Measurements from ENCODE around the gene DLGAP4. TPM values are rescaled to one million over a fixed set of nuclear protein-coding genes. Genes with fewer than 3 reads are reported as not detected.

DLGAP4 gene
- total RNA-seq, 1 donor from 2014 or later, result 99.1 TPM

- no peak for TF ChIP-seq CTCF (IDR thresholded peaks at IDR 0.05; ENCODE audit: unreplicated experiment)
- peaks cover 11% of the 10 kb centered on the region for H3K27me3 Mint-ChIP-seq (ENCODE audit: low read depth)
- no peak for DNase-seq (ENCODE audit: low spot score in 2 of 2, unreplicated experiment in 2 of 2)
- no peaks in the 10 kb centered on the region for H3K4me1 Mint-ChIP-seq
- no peak overlapping the region for H3K27ac Mint-ChIP-seq
- peaks cover 11% of the 10 kb centered on the region for H3K9me3 Mint-ChIP-seq
- no peaks in the 10 kb centered on the region for H3K36me3 Mint-ChIP-seq
- no peak overlapping the region for H3K4me3 Mint-ChIP-seq
Measured at GRCh38 chr20:36320261-36320897, 14.2 kb downstream of the DLGAP4 start.

GRCh38 chr20:36320898-36321695 is 15.0 kb downstream of the DLGAP4 start:
- no peak overlapping the region for H3K27ac Mint-ChIP-seq
- peaks cover 15% of the 10 kb centered on the region for H3K9me3 Mint-ChIP-seq
- no peaks in the 10 kb centered on the region for H3K4me1 Mint-ChIP-seq
- H3K4me3 Mint-ChIP-seq, result no peak overlapping the region
- H3K36me3 Mint-ChIP-seq, result no peaks in the 10 kb centered on the region
- no peak for DNase-seq (ENCODE audit: low spot score in 2 of 2, unreplicated experiment in 2 of 2)
- H3K27me3 Mint-ChIP-seq (ENCODE audit: low read depth), result peaks cover 11% of the 10 kb centered on the region
- no peak for TF ChIP-seq CTCF (IDR thresholded peaks at IDR 0.05; ENCODE audit: unreplicated experiment)

DNA sequence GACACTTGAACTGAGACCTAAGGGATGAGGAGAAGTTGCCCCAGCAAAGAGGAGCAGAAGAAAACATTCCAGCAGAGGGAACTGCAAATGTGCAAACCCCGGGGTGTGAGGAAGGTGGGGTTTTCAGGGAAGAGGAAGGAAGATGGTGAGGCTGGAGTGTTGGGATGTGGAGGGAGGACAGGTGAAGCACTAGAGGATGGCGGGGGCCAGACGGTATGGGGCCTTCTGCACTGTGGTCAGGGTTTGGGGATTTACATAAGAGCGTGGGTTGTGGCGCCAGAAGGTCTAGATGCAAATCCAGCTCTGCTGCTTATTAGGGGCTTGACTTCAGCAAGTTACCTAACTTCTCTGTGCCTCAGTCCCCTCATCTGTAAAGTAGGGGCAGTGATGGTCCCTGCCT is 16.0 kb downstream of the DLGAP4 start:
- no peak for DNase-seq (ENCODE audit: low spot score in 2 of 2, unreplicated experiment in 2 of 2)
- Mint-ChIP-seq H3K27me3 (ENCODE audit: low read depth) (peaks cover 11% of the 10 kb centered on the region), H3K4me1 (no peaks in the 10 kb centered on the region), H3K36me3 (no peaks in the 10 kb centered on the region), H3K27ac (no peak overlapping the region), H3K4me3 (no peak overlapping the region), H3K9me3 (peaks cover 21% of the 10 kb centered on the region)
- no peak for TF ChIP-seq CTCF (IDR thresholded peaks at IDR 0.05; ENCODE audit: unreplicated experiment)

GRCh38 chr20:36330091-36330490 is 24.0 kb downstream of the DLGAP4 start:
- H3K4me1 Mint-ChIP-seq, result no peaks in the 10 kb centered on the region
- H3K4me3 Mint-ChIP-seq, result no peak overlapping the region
- peaks cover 38% of the 10 kb centered on the region for H3K27me3 Mint-ChIP-seq (ENCODE audit: low read depth)
- H3K9me3 Mint-ChIP-seq, result peaks cover 13% of the 10 kb centered on the region
- DNase-seq (ENCODE audit: low spot score in 2 of 2, unreplicated experiment in 2 of 2), result no peak
- TF ChIP-seq CTCF (IDR thresholded peaks at IDR 0.05; ENCODE audit: unreplicated experiment), result no peak
- no peaks in the 10 kb centered on the region for H3K36me3 Mint-ChIP-seq
- no peak overlapping the region for H3K27ac Mint-ChIP-seq

- Mint-ChIP-seq H3K27me3 (ENCODE audit: low read depth) (peaks cover 49% of the 10 kb centered on the region), H3K27ac (no peak overlapping the region), H3K36me3 (no peaks in the 10 kb centered on the region), H3K4me1 (no peaks in the 10 kb centered on the region), H3K9me3 (peaks cover 5% of the 10 kb centered on the region), H3K4me3 (no peak overlapping the region)
- DNase-seq (ENCODE audit: low spot score in 2 of 2, unreplicated experiment in 2 of 2), result no peak
- no peak for TF ChIP-seq CTCF (IDR thresholded peaks at IDR 0.05; ENCODE audit: unreplicated experiment)
Measured at GRCh38 chr20:36331209-36331608, 25.1 kb downstream of the DLGAP4 start.

All from mesothelial cell of epicardium (in vitro differentiated cells).